Transverse colon (tissue), 4 donors: ENCODE results near the gene PALS1. TPM values are rescaled to one million over a fixed set of nuclear protein-coding genes. Genes with fewer than 3 reads are reported as not detected.

Experiments used
- DNase-seq: peaks from one replicate; pipeline ENCODE4 v3.0.0-alpha.2; 2019
- H3K27ac ChIP-seq, 4 donors: fragments of 200-600 bp; sonication (generic); 2 replicates each; pipeline ENCODE4 v1.5.1; 2016 to 2018; ENCODE audit warnings: inconsistent platforms in 4 of 4
- H3K27me3 ChIP-seq: fragments of 200-600 bp; sonication (generic); 2 replicates; pipeline ENCODE4 v1.5.1; 2017; ENCODE audit warnings: inconsistent platforms
- H3K36me3 ChIP-seq, 4 donors: fragments of 200-600 bp; sonication (generic); 2 replicates each; pipeline ENCODE4 v1.5.1; 2017 to 2019; ENCODE audit warnings: inconsistent platforms in 4 of 4
- H3K4me1 ChIP-seq, 4 donors: fragments of 200-600 bp; sonication (generic); 2 replicates each; pipeline ENCODE4 v1.5.1; 2017 to 2020; ENCODE audit warnings: inconsistent platforms in 4 of 4
- H3K4me3 ChIP-seq, 4 donors: fragments of 200-600 bp; sonication (generic); 1 replicate in 1 of 4; 2 replicates in 3 of 4; pipeline versions ENCODE4 v1.5.1 to v1.6.1; 2017 to 2019; ENCODE audit warnings: inconsistent platforms in 4 of 4
- H3K9me3 ChIP-seq, 2 donors: fragments of 200-600 bp; sonication (generic); 2 replicates each; pipeline ENCODE4 v1.5.1; 2017 to 2019; ENCODE audit warnings: inconsistent platforms in 2 of 2
- EP300 ChIP-seq: sonication (generic); formaldehyde crosslinking; IDR thresholded peaks from one replicate; pipeline ENCODE4 v1.6.1; 2017; ENCODE audit warnings: antibody characterized with exemption, low read depth
- POLR2A ChIP-seq: fragments of 450-650 bp; IDR thresholded peaks from one replicate; pipeline ENCODE4 v1.6.1; 2016; ENCODE audit warnings: antibody characterized with exemption, mild to moderate bottlenecking, moderate library complexity
- POLR2AphosphoS5 ChIP-seq, 3 donors: sonication (generic); formaldehyde crosslinking; IDR thresholded peaks; one replicate each; pipeline ENCODE4 v1.6.1; 2016; ENCODE audit warnings: antibody characterized with exemption in 3 of 3
- WGBS, 2 donors: methylation state at CpG; one replicate each; pipeline ENCODE4 v1.1.5; 2018; ENCODE audit warnings: low coverage in 1 of 2; 5-methylcytosine and 5-hydroxymethylcytosine counted together
- in situ Hi-C, 4 donors: fragments of 200-750 bp; cut with MboI; loops; one replicate each; pipeline versions ENCODE4 v1.15.0 to v1.15.1; 2017; ENCODE audit warnings: low sequenced_read_pairs in 3 of 4, low pct_ligation_motif_present in 1 of 4, low pct_unique_long_range_greater_than_20kb in 1 of 4
- intact Hi-C: fragments of 100-400 bp; cut with DNase I; formaldehyde crosslinking; loops from one replicate; pipeline ENCODE4 v1.15.1; 2023; ENCODE audit warnings: low total_unique reads
- total RNA-seq, 4 donors: library from RNA; depleted of rRNA; stranded (reverse); fragments of >200 nt; gene quantifications; one replicate each; pipeline ENCODE4 v1.1.0, GENCODE V29; 2016
- TF ChIP-seq, protein P1 (sequence below), 5 experiments: fragments of 200-600 bp in 3 of 5; fragments of 450-650 bp in 2 of 5; sonication (generic) in 3 of 5; IDR thresholded peaks; 1 replicate in 2 of 5; 2 replicates in 3 of 5; pipeline ENCODE4 v1.5.1; 2016 to 2017; ENCODE audit warnings: antibody characterized with exemption in 5 of 5, inconsistent platforms in 3 of 5, mild to moderate bottlenecking in 2 of 5, moderate library complexity in 1 of 5

PALS1 gene
- total RNA-seq, 4 donors from 2014 or later, result 8.6 to 77.1 (median 49.5) TPM

DNA sequence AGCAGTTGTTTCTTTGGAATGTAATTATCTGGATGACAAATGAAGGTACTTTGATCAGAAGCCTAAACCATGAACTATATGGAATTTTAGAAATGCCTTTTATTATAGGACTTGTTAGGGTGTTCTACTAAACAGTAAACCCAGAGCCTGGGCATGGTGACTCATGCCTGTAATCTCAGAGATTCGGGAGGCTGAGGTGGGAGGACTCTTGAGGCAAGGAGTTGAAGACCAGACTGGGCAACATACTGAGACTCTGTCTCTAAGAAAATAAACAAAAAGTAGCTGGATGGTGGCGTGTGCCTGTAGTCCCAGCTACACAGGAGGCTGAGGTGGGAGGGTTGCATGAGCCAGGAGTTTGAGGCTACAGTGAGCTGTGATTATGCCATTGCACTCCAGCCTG is 23.9 kb downstream of the PALS1 start:
- TF ChIP-seq POLR2A, result no peak
- TF ChIP-seq, protein P1, sequence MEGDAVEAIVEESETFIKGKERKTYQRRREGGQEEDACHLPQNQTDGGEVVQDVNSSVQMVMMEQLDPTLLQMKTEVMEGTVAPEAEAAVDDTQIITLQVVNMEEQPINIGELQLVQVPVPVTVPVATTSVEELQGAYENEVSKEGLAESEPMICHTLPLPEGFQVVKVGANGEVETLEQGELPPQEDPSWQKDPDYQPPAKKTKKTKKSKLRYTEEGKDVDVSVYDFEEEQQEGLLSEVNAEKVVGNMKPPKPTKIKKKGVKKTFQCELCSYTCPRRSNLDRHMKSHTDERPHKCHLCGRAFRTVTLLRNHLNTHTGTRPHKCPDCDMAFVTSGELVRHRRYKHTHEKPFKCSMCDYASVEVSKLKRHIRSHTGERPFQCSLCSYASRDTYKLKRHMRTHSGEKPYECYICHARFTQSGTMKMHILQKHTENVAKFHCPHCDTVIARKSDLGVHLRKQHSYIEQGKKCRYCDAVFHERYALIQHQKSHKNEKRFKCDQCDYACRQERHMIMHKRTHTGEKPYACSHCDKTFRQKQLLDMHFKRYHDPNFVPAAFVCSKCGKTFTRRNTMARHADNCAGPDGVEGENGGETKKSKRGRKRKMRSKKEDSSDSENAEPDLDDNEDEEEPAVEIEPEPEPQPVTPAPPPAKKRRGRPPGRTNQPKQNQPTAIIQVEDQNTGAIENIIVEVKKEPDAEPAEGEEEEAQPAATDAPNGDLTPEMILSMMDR (IDR thresholded peaks at IDR 0.05), result no peak
- no peak for TF ChIP-seq POLR2AphosphoS5 (IDR thresholded peaks at IDR 0.05)
- no peak for TF ChIP-seq EP300
- H3K36me3 ChIP-seq, result no peaks in the 10 kb centered on the region
- no peaks in the 10 kb centered on the region for H3K27me3 ChIP-seq
- no peak overlapping the region for H3K27ac ChIP-seq
- 69 to 94% methylated on average over 2 of the region's 2 CpGs for WGBS, 2 donors
- no peak for DNase-seq
- in situ Hi-C loops (no loop called here), intact Hi-C loops (no loop called here)
- H3K9me3 ChIP-seq, result no peaks in the 10 kb centered on the region
- no peak overlapping the region for H3K4me3 ChIP-seq
- H3K4me1 ChIP-seq, result peaks cover 11 to 53% (median 17%) of the 10 kb centered on the region in 4 donors

DNA sequence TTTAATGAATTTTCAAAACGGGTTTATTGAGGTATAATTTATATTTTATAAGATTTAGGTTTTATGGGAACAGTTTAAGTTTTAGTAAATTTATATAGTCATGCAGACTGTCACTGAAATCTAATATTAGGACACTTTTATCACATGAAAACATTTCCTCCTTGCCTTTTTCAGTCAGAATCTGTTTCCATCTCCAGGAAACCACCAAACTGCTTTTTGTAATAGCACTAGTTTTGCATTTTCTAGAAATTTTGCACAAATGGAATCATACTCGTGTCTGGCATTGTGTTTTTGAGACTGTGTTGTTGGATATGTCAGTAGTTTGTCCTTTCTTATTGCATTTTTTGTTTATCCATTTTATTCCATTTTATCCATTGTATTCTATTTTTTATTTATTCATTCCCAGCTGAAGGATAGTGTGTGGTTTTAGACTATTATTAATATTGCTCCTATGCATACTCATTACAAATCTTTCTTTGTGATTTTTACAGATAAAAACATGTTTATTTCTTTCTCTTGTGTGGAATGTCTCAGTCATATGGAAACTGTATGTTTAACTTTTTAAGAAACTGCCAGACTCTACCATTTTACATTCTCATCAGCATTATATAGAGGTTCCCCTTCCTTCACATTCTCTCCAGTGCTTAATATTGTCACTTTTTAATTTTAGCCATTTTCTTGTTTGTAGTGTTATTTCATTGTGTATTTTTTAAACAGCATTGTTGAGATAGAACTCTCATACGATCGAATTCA is 26.5 kb downstream of the PALS1 start:
- TF ChIP-seq, protein P1 (IDR thresholded peaks at IDR 0.05), result no peak
- TF ChIP-seq POLR2A (no peak), POLR2AphosphoS5 (IDR thresholded peaks at IDR 0.05) (no peak), EP300 (no peak)
- DNase-seq, result no peak
- peaks cover 21 to 57% (median 23%) of the 10 kb centered on the region in 4 donors for H3K4me1 ChIP-seq
- H3K9me3 ChIP-seq, result no peaks in the 10 kb centered on the region
- intact Hi-C loops, result no loop called here
- no peaks in the 10 kb centered on the region for H3K27me3 ChIP-seq
- in situ Hi-C loops, result no loop called here
- H3K27ac ChIP-seq, result peak overlapping the region in 3 of 4 donors; percentile 63 to 72 (median 69)
- H3K36me3 ChIP-seq, result no peaks in the 10 kb centered on the region
- H3K4me3 ChIP-seq, result peak overlapping the region in 1 of 4 donors; percentile 5
- 73 to 77% methylated on average over 4 of the region's 4 CpGs for WGBS, 2 donors

DNA sequence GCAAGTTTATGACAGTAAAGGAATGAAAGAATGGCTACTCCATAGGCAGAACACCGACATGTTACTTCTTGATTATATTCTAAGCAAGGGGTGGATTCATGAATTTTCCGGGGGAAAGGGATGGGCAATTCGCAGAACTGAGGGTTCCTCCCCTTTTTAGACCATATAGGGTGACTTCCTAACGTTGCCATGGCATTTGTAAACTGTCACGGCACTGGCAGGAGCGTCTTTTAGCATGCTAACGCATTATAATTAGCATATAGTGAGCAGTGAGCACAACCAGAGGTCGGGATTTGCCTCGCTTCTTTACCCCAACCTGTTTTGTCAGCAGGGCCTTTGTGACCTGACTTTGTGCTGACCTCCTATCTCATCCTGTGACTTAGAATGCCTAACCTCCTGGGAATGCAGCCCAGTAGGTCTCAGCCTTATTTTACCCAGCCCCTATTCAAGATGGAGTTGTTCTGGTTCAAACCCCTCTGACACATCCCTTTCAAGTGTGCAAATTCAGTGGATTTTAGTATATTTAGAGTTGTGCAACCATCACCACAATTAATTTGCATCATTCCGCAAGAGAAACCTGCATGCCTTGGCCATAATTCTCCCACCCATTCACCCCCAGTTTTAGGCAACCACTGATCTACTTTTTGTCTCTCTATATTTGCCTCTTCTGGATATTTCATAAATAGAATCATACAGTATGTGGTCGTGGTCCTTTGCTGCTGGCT is 27.4 kb downstream of the PALS1 start:
- Histone ChIP-seq H3K4me1 (peaks cover 16 to 49% (median 22%) of the 10 kb centered on the region in 4 donors), H3K9me3 (no peaks in the 10 kb centered on the region), H3K4me3 (peak overlapping the region in 1 of 4 donors; percentile 5), H3K27ac (peak overlapping the region; percentile 63 to 74 (median 70)), H3K36me3 (no peaks in the 10 kb centered on the region), H3K27me3 (no peaks in the 10 kb centered on the region)
- in situ Hi-C loops, result no loop called here
- intact Hi-C loops, result no loop called here
- TF ChIP-seq POLR2AphosphoS5 (IDR thresholded peaks at IDR 0.05) (no peak), POLR2A (no peak), EP300 (no peak)
- TF ChIP-seq, protein P1 (IDR thresholded peaks at IDR 0.05), result no peak
- no peak for DNase-seq
- WGBS, 2 donors, result 58 to 66% methylated on average over 6 to 11 of the region's 11 CpGs

DNA sequence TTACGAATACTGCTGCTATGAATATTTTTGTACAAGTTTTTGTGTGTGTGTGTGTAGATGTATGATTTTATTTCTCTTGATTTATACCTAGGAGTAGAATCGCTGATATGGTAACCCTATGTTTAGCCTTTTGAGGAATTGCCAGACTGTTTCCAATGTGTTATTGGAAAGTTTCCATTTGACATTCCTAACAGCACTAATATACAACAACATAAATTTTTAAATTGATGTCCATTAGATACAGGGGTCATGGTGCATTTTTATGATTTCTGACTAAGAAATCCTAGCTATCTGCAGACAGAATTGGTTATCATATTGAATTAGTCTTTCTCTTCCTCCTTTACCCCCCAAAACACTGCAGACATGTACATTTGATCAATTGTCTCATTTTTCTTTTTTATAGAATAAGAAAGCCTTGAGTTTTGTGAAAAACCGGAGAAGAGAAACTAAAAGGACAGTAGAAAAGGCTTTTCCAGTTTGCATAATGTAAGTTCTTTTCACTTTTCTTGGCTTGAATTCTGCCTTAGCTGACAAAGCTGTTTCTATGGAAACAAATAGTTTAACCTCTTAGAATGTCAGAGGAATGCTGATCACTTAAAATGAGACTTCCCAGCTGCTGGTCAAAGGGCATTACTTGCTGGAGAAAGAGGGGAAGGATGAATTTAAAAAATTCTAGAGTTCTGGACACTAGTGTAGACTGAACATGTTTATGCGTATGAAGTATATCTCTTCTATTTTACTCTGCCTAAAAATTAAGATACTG is 28.2 kb downstream of the PALS1 start:
- H3K4me1 ChIP-seq, result peaks cover 16 to 46% (median 22%) of the 10 kb centered on the region in 4 donors
- in situ Hi-C loops (no loop called here), intact Hi-C loops (no loop called here)
- H3K27me3 ChIP-seq, result no peaks in the 10 kb centered on the region
- 58 to 60% methylated on average over 4 of the region's 4 CpGs for WGBS, 2 donors
- no peak overlapping the region for H3K4me3 ChIP-seq
- TF ChIP-seq POLR2A (no peak), POLR2AphosphoS5 (IDR thresholded peaks at IDR 0.05) (peak; percentile 30 to 79 (median 71)), EP300 (no peak)
- H3K27ac ChIP-seq, result peak overlapping the region; percentile 63 to 74 (median 70)
- DNase-seq, result no peak
- no peaks in the 10 kb centered on the region for H3K9me3 ChIP-seq
- H3K36me3 ChIP-seq, result no peaks in the 10 kb centered on the region
